Activated T-helper 2 cell treated with anti-CD3 and anti-CD28 coated beads, Interferon-gamma antibody, Interleukin-2, Interleukin-4, amounts not matched to agents 10 μg/mL and 5 μg/mL and 100 μg/mL, durations not matched to agents 14 hours and 24 hours and 36 hours (primary cell): ENCODE results near the gene HOXD12. TPM values are rescaled to one million over a fixed set of nuclear protein-coding genes. Genes with fewer than 3 reads are reported as not detected.

Experiments used
- DNase-seq: peaks from one replicate; pipeline ENCODE4 v3.0.0; 2021; ENCODE audit warnings: low spot score
- H3K27ac Mint-ChIP-seq: one replicate; pipeline ENCODE4 v1.8.0; 2021; ENCODE audit warnings: mixed read lengths
- H3K27me3 Mint-ChIP-seq: one replicate; pipeline ENCODE4 v1.8.0; 2021; ENCODE audit warnings: low read depth, mixed read lengths
- H3K36me3 Mint-ChIP-seq: one replicate; pipeline ENCODE4 v1.8.0; 2021; ENCODE audit warnings: low read depth, mixed read lengths
- H3K4me1 Mint-ChIP-seq: one replicate; pipeline ENCODE4 v1.8.0; 2021; ENCODE audit warnings: low read depth, mixed read lengths
- H3K4me3 Mint-ChIP-seq: one replicate; pipeline ENCODE4 v1.8.0; 2021; ENCODE audit warnings: low read depth, mild to moderate bottlenecking, moderate library complexity, mixed read lengths
- H3K9me3 Mint-ChIP-seq: one replicate; pipeline ENCODE4 v1.8.0; 2021; ENCODE audit warnings: mixed read lengths
- intact Hi-C: fragments of 100-400 bp; cut with micrococcal nuclease; formaldehyde crosslinking; loops from one replicate; pipeline ENCODE4 v1.15.1; 2023
- total RNA-seq: library from RNA; stranded (reverse); gene quantifications from 2 replicates; pipeline ENCODE4 v1.2.3, GENCODE V29; 2022

The HOXD12 gene
- total RNA-seq, 1 donor from 2014 or later: not detected

- H3K9me3 Mint-ChIP-seq: no peaks in the 10 kb centered on the region
- peaks cover 4% of the 10 kb centered on the region for H3K4me1 Mint-ChIP-seq
- DNase-seq: no peak
- H3K27ac Mint-ChIP-seq: no peak overlapping the region
- no peaks in the 10 kb centered on the region for H3K36me3 Mint-ChIP-seq
- H3K4me3 Mint-ChIP-seq: no peak overlapping the region
- H3K27me3 Mint-ChIP-seq: peaks cover 75% of the 10 kb centered on the region
- intact Hi-C loops: no loop called here
These were observed 18.3 kb downstream of the HOXD12 start for GRCh38 chr2:176117823-176118371.

- intact Hi-C loops: no loop called here
- DNase-seq: no peak
- H3K4me3 Mint-ChIP-seq: no peak overlapping the region
These were observed 19.2 kb downstream of the HOXD12 start for GRCh38 chr2:176118601-176119339.

GRCh38 chr2:176120364-176121189 is 21.0 kb downstream of the HOXD12 start:
- no peaks in the 10 kb centered on the region for H3K9me3 Mint-ChIP-seq
- intact Hi-C loops: loop anchor here (5.0 to 10.0 kb wide), 2 partner anchors 42 to 1786 kb away; partner anchors contain the start of gene SP9
- H3K27me3 Mint-ChIP-seq: peaks cover 76% of the 10 kb centered on the region
- DNase-seq: no peak
- no peak overlapping the region for H3K27ac Mint-ChIP-seq
- H3K36me3 Mint-ChIP-seq: no peaks in the 10 kb centered on the region
- H3K4me3 Mint-ChIP-seq: no peak overlapping the region
- H3K4me1 Mint-ChIP-seq: peaks cover 4% of the 10 kb centered on the region

More at GRCh38 chr2:176118601-176119339, 19.2 kb downstream of the HOXD12 start:
- no peaks in the 10 kb centered on the region for H3K36me3 Mint-ChIP-seq
- no peak overlapping the region for H3K27ac Mint-ChIP-seq
- peaks cover 4% of the 10 kb centered on the region for H3K4me1 Mint-ChIP-seq
- no peaks in the 10 kb centered on the region for H3K9me3 Mint-ChIP-seq
- H3K27me3 Mint-ChIP-seq: peaks cover 71% of the 10 kb centered on the region

- Mint-ChIP-seq H3K27me3 (peaks cover 77% of the 10 kb centered on the region), H3K9me3 (no peaks in the 10 kb centered on the region), H3K4me3 (no peak overlapping the region), H3K4me1 (peaks cover 4% of the 10 kb centered on the region), H3K36me3 (no peaks in the 10 kb centered on the region), H3K27ac (no peak overlapping the region)
- intact Hi-C loops: loop anchor here (5.0 to 10.0 kb wide), 2 partner anchors 41 to 1787 kb away; partner anchors contain the start of gene SP9
- DNase-seq: no peak
These were observed 21.8 kb downstream of the HOXD12 start for GRCh38 chr2:176121190-176122051.

- no peak overlapping the region for H3K27ac Mint-ChIP-seq
- peaks cover 76% of the 10 kb centered on the region for H3K27me3 Mint-ChIP-seq
- DNase-seq: no peak
- H3K4me1 Mint-ChIP-seq: peaks cover 4% of the 10 kb centered on the region
- intact Hi-C loops: loop anchor here (5.0 to 10.0 kb wide), 2 partner anchors 40 to 1787 kb away; partner anchors contain the start of gene SP9
- H3K9me3 Mint-ChIP-seq: no peaks in the 10 kb centered on the region
- H3K36me3 Mint-ChIP-seq: no peaks in the 10 kb centered on the region
- H3K4me3 Mint-ChIP-seq: no peak overlapping the region
These were observed 22.6 kb downstream of the HOXD12 start for GRCh38 chr2:176122052-176122682.

- Mint-ChIP-seq H3K36me3 (no peaks in the 10 kb centered on the region), H3K4me1 (peaks cover 4% of the 10 kb centered on the region), H3K9me3 (no peaks in the 10 kb centered on the region), H3K27ac (peak within 1 kb of the TSS; percentile 42), H3K4me3 (no peak within 1 kb of the TSS), H3K27me3 (peaks cover 77% of the 10 kb centered on the region)
- intact Hi-C loops: loop anchor here (5.0 to 10.0 kb wide), 2 partner anchors 39 to 1788 kb away; partner anchors contain the start of gene SP9
- DNase-seq: no peak
These were observed 23.3 kb downstream of the HOXD12 start, which contains the start of gene HOXD9 for GRCh38 chr2:176122683-176123410. Gene HOXD9 (plus strand): TSS chr2:176122719. CDS start chr2:176122769, 50 bp downstream.

GRCh38 chr2:176123411-176124109 is 24.0 kb downstream of the HOXD12 start:
- H3K9me3 Mint-ChIP-seq: no peaks in the 10 kb centered on the region
- intact Hi-C loops: loop anchor here (5.0 to 10.0 kb wide), 2 partner anchors 39 to 1789 kb away; partner anchors contain the start of gene SP9
- peak overlapping the region; percentile 42 for H3K27ac Mint-ChIP-seq
- H3K4me3 Mint-ChIP-seq: no peak overlapping the region
- no peaks in the 10 kb centered on the region for H3K36me3 Mint-ChIP-seq
- H3K4me1 Mint-ChIP-seq: peaks cover 4% of the 10 kb centered on the region
- H3K27me3 Mint-ChIP-seq: peaks cover 77% of the 10 kb centered on the region
- no peak for DNase-seq

GRCh38 chr2:176124110-176124946 is 24.7 kb downstream of the HOXD12 start:
- intact Hi-C loops: loop anchor here (5.0 to 10.0 kb wide), 2 partner anchors 38 to 1790 kb away; partner anchors contain the start of gene SP9
- H3K36me3 Mint-ChIP-seq: no peaks in the 10 kb centered on the region
- H3K27ac Mint-ChIP-seq: peak overlapping the region; percentile 42
- H3K4me1 Mint-ChIP-seq: no peaks in the 10 kb centered on the region
- H3K9me3 Mint-ChIP-seq: no peaks in the 10 kb centered on the region
- no peak overlapping the region for H3K4me3 Mint-ChIP-seq
- no peak for DNase-seq
- H3K27me3 Mint-ChIP-seq: peaks cover 77% of the 10 kb centered on the region

GRCh38 chr2:176124947-176125771 is 25.6 kb downstream of the HOXD12 start:
- Mint-ChIP-seq H3K4me3 (no peak overlapping the region), H3K27me3 (peaks cover 69% of the 10 kb centered on the region), H3K36me3 (no peaks in the 10 kb centered on the region), H3K9me3 (no peaks in the 10 kb centered on the region), H3K4me1 (no peaks in the 10 kb centered on the region), H3K27ac (peak overlapping the region; percentile 1)
- no peak for DNase-seq
- intact Hi-C loops: loop anchor here (5.0 to 10.0 kb wide), 4 partner anchors 37 to 1790 kb away; partner anchors contain the start of gene SP9
